ENCODE results near the gene EPHA2.

- TF ChIP-seq CTCF (IDR thresholded peaks at IDR 0.05) (no peak), POLR2A (IDR thresholded peaks at IDR 0.05) (no peak)
Observed at GRCh38 chr1:16090076-16090826, 65.6 kb downstream of the EPHA2 start.

Data from tibial nerve (tissue), 3 donors.